ENCODE results near the gene MAPK11. TPM values are rescaled to one million over a fixed set of nuclear protein-coding genes. Genes with fewer than 3 reads are reported as not detected.

The MAPK11 gene
- total and polyA plus RNA-seq, 9 of the 15 experiments (the other 6 are each of a cell fraction or from before 2014, with no cell fraction given) = 0.06 to 14.6 (median 5.3) TPM

DNA sequence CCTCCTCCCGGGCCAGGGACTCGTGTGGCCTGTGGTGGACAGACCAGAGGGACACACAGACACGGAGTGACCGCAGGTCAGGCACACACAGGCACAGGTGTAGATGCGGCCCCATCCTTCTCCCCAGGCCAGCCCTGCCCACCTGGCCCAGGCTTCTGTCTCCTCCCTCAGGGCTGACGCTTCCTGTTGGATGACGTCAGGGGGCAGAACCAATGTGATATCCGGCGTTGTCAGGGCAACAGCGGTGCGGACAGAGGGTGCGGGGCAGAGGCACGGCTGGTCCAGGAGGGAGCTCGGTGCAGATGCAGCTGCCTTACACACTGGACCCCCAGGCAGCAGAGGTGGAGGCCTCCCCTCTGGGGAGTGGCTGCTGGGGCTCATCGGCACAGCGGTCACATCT, 22.4 kb downstream of the MAPK11 start (continued):
- TF ChIP-seq CSDE1 (IDR thresholded peaks at IDR 0.05) (peak in 1 of 2 experiments; percentile 74; a peak in 1 of 4 replicates), CHD4 (IDR thresholded peaks at IDR 0.05; ENCODE audit: insufficient read depth, insufficient replicate concordance, low read depth, low read length, poor library complexity, severe bottlenecking) (no peak), MCM2 (IDR thresholded peaks at IDR 0.05; ENCODE audit: low read depth) (no peak), ETV6 (IDR thresholded peaks at IDR 0.05; ENCODE audit: borderline replicate concordance in 1 of 2, low read depth in 2 of 2, low read length in 1 of 2) (no peak), ETV6 (CRISPR knock-in tag; IDR thresholded peaks at IDR 0.05; ENCODE audit: borderline replicate concordance) (no peak), NFRKB (IDR thresholded peaks at IDR 0.05; ENCODE audit: low read depth) (no peak), ILF3 (IDR thresholded peaks at IDR 0.05; ENCODE audit: borderline replicate concordance) (no peak), IFI16 (CRISPR knock-in tag; IDR thresholded peaks at IDR 0.05) (no peak), MXI1 (IDR thresholded peaks at IDR 0.05; ENCODE audit: low read depth, low read length) (peak; percentile 80), ZNF431 (CRISPR knock-in tag; IDR thresholded peaks at IDR 0.05) (no peak), XRCC5 (IDR thresholded peaks at IDR 0.05; ENCODE audit: low read depth, low read length) (no peak), POLR3G (IDR thresholded peaks at IDR 0.05; ENCODE audit: extremely low read depth, insufficient read length, insufficient replicate concordance) (no peak), NRF1 (conservative IDR thresholded peaks at IDR 0.05 in 1 of 2, IDR thresholded peaks at IDR 0.05 in 1 of 2) (no peak), TCF7L2 (IDR thresholded peaks at IDR 0.05; ENCODE audit: low read depth, low read length) (no peak), ZNF184 (CRISPR knock-in tag; IDR thresholded peaks at IDR 0.05) (no peak), TARDBP (IDR thresholded peaks at IDR 0.05) (no peak), ZNF165 (CRISPR knock-in tag; IDR thresholded peaks at IDR 0.05; ENCODE audit: borderline replicate concordance) (no peak), ZKSCAN3 (CRISPR knock-in tag; IDR thresholded peaks at IDR 0.05) (no peak), HIVEP1 (CRISPR knock-in tag; IDR thresholded peaks at IDR 0.05) (no peak), SMARCA5 (IDR thresholded peaks at IDR 0.05) (no peak), LCOR (CRISPR knock-in tag; IDR thresholded peaks at IDR 0.05) (no peak), L3MBTL2 (IDR thresholded peaks at IDR 0.05) (no peak)
- TF ChIP-seq, protein P1, sequence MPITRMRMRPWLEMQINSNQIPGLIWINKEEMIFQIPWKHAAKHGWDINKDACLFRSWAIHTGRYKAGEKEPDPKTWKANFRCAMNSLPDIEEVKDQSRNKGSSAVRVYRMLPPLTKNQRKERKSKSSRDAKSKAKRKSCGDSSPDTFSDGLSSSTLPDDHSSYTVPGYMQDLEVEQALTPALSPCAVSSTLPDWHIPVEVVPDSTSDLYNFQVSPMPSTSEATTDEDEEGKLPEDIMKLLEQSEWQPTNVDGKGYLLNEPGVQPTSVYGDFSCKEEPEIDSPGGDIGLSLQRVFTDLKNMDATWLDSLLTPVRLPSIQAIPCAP (CRISPR knock-in tag; IDR thresholded peaks at IDR 0.05; ENCODE audit: borderline replicate concordance) = no peak
- TF ChIP-seq, protein P2, sequence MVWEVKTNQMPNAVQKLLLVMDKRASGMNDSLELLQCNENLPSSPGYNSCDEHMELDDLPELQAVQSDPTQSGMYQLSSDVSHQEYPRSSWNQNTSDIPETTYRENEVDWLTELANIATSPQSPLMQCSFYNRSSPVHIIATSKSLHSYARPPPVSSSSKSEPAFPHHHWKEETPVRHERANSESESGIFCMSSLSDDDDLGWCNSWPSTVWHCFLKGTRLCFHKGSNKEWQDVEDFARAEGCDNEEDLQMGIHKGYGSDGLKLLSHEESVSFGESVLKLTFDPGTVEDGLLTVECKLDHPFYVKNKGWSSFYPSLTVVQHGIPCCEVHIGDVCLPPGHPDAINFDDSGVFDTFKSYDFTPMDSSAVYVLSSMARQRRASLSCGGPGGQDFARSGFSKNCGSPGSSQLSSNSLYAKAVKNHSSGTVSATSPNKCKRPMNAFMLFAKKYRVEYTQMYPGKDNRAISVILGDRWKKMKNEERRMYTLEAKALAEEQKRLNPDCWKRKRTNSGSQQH (CRISPR knock-in tag; IDR thresholded peaks at IDR 0.05) = no peak
- TF ChIP-seq, protein P3, sequence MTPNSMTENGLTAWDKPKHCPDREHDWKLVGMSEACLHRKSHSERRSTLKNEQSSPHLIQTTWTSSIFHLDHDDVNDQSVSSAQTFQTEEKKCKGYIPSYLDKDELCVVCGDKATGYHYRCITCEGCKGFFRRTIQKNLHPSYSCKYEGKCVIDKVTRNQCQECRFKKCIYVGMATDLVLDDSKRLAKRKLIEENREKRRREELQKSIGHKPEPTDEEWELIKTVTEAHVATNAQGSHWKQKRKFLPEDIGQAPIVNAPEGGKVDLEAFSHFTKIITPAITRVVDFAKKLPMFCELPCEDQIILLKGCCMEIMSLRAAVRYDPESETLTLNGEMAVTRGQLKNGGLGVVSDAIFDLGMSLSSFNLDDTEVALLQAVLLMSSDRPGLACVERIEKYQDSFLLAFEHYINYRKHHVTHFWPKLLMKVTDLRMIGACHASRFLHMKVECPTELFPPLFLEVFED (CRISPR knock-in tag; conservative IDR thresholded peaks at IDR 0.05) = no peak
- TF ChIP-seq, protein P4, sequence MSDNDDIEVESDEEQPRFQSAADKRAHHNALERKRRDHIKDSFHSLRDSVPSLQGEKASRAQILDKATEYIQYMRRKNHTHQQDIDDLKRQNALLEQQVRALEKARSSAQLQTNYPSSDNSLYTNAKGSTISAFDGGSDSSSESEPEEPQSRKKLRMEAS (CRISPR knock-in tag; IDR thresholded peaks at IDR 0.05) = 0 out of 2 replicates have a peak, but pooled peaks have one; percentile 26
- TF ChIP-seq, protein P5, sequence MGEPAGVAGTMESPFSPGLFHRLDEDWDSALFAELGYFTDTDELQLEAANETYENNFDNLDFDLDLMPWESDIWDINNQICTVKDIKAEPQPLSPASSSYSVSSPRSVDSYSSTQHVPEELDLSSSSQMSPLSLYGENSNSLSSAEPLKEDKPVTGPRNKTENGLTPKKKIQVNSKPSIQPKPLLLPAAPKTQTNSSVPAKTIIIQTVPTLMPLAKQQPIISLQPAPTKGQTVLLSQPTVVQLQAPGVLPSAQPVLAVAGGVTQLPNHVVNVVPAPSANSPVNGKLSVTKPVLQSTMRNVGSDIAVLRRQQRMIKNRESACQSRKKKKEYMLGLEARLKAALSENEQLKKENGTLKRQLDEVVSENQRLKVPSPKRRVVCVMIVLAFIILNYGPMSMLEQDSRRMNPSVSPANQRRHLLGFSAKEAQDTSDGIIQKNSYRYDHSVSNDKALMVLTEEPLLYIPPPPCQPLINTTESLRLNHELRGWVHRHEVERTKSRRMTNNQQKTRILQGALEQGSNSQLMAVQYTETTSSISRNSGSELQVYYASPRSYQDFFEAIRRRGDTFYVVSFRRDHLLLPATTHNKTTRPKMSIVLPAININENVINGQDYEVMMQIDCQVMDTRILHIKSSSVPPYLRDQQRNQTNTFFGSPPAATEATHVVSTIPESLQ (CRISPR knock-in tag; IDR thresholded peaks at IDR 0.05) = no peak

All from K562 (cell line).